IMR-90 (cell line): ENCODE data around the gene PIGU. TPM values are rescaled to one million over a fixed set of nuclear protein-coding genes. Genes with fewer than 3 reads are reported as not detected.

ENCODE experiments used
- ATAC-seq: fragments of 200-7000 bp; cut with Tn5 transposase; 2 replicates; pipeline ENCODE4 v1.9.1; 2020; ENCODE audit warnings: low read depth, mild to moderate bottlenecking, moderate library complexity
- BruUV-seq: library from RNA; stranded (reverse); fragments of 400-500 nt; replicated peaks from 2 replicates; lab custom pipeline; 2021; lab: Mats Ljungman, UMichigan
- CTCF ChIA-PET: fragments of 300-600 bp; formaldehyde crosslinking; extraction: SDS; loops from one replicate; lab custom pipeline; 2021; ENCODE audit warnings: antibody characterized with exemption; lab: Yijun Ruan, JAX
- POLR2A ChIA-PET: fragments of 300-600 bp; sonication (Branson Sonifier 250); formaldehyde crosslinking; loops from one replicate; lab custom pipeline; 2022; ENCODE audit warnings: antibody characterized with exemption; ENCODE audit not compliant: unreplicated experiment; lab: Charles Lee
- DNase-seq: peaks from one replicate; pipeline ENCODE4 v3.0.0; 2013
- H2AFZ ChIP-seq: replicated peaks from 2 replicates; pipeline ENCODE3; 2013; ENCODE audit warnings: low read length, mild to moderate bottlenecking; ENCODE audit not compliant: poor library complexity
- H2AK5ac ChIP-seq: 2 replicates; pipeline ENCODE4 v1.6.1; 2013; ENCODE audit warnings: low read depth, low read length, inconsistent platforms
- H2AK9ac ChIP-seq: replicated peaks from 2 replicates; pipeline ENCODE3; 2013; ENCODE audit warnings: mild to moderate bottlenecking, low read depth, low read length, moderate library complexity; ENCODE audit not compliant: poor library complexity
- H2BK120ac ChIP-seq: 2 replicates; pipeline ENCODE4 v1.6.1; 2013; ENCODE audit warnings: low read depth, low read length, inconsistent platforms
- H2BK15ac ChIP-seq: 3 replicates; pipeline ENCODE4 v1.6.1; 2013; ENCODE audit warnings: low read depth, low read length, inconsistent platforms
- H2BK20ac ChIP-seq: 2 replicates; pipeline ENCODE4 v1.6.1; 2013; ENCODE audit warnings: low read depth, mild to moderate bottlenecking, inconsistent platforms, low read length, moderate library complexity
- H2BK5ac ChIP-seq: 2 replicates; pipeline ENCODE4 v1.6.1; 2013; ENCODE audit warnings: mild to moderate bottlenecking, low read depth, low read length, inconsistent platforms; ENCODE audit not compliant: poor library complexity, severe bottlenecking
- H3K14ac ChIP-seq: replicated peaks from 2 replicates; pipeline ENCODE4 v1.6.1; 2013; ENCODE audit warnings: low read depth, low read length, inconsistent platforms
- H3K18ac ChIP-seq: 2 replicates; pipeline ENCODE4 v1.6.1; 2013; ENCODE audit warnings: low read depth, low read length, control low read depth
- H3K23ac ChIP-seq: 2 replicates; pipeline ENCODE4 v1.6.1; 2013; ENCODE audit warnings: low read depth, low read length, inconsistent platforms
- H3K27ac ChIP-seq: 2 replicates; pipeline ENCODE4 v1.5.1; 2013; ENCODE audit warnings: mild to moderate bottlenecking, control low read depth, low read length; ENCODE audit not compliant: insufficient read depth
- H3K27me3 ChIP-seq: 2 replicates; pipeline ENCODE4 v1.6.1; 2013; ENCODE audit warnings: low read length; ENCODE audit not compliant: control insufficient read depth, insufficient read depth
- H3K36me3 ChIP-seq: 2 replicates; pipeline ENCODE4 v1.6.1; 2013; ENCODE audit warnings: low read length, mixed read lengths; ENCODE audit not compliant: control insufficient read depth, insufficient read depth
- H3K4ac ChIP-seq: 2 replicates; pipeline ENCODE4 v1.6.1; 2013; ENCODE audit warnings: low read depth, low read length, inconsistent platforms
- H3K4me1 ChIP-seq: 2 replicates; pipeline ENCODE4 v1.6.1; 2013; ENCODE audit warnings: low read length, mixed read lengths; ENCODE audit not compliant: control insufficient read depth, insufficient read depth
- H3K4me2 ChIP-seq: 2 replicates; pipeline ENCODE4 v1.6.1; 2013; ENCODE audit warnings: low read depth, mild to moderate bottlenecking, control low read depth, low read length, moderate library complexity
- H3K4me3 ChIP-seq: 2 replicates; pipeline ENCODE4 v1.5.1; 2013; ENCODE audit warnings: low read depth, mild to moderate bottlenecking, control low read depth, low read length, moderate library complexity; ENCODE audit not compliant: insufficient read depth
- H3K56ac ChIP-seq: 2 replicates; pipeline ENCODE4 v1.6.1; 2013; ENCODE audit warnings: low read length, inconsistent platforms; ENCODE audit not compliant: insufficient read depth; ENCODE audit errors: extremely low read depth
- H3K79me1 ChIP-seq, 2 experiments: 2 replicates each; pipeline ENCODE4 v1.6.1; 2013; ENCODE audit warnings: low read length in 2 of 2, inconsistent platforms in 1 of 2, low read depth in 1 of 2
- H3K9ac ChIP-seq: 2 replicates; pipeline ENCODE4 v1.6.1; 2013; ENCODE audit warnings: low read depth, low read length, control low read depth
- H3K9me1 ChIP-seq: 2 replicates; pipeline ENCODE4 v1.6.1; 2013; ENCODE audit warnings: low read length, inconsistent platforms; ENCODE audit not compliant: insufficient read depth
- H3K9me3 ChIP-seq: 2 replicates; pipeline ENCODE4 v1.6.1; 2013; ENCODE audit warnings: low read length; ENCODE audit not compliant: control insufficient read depth, insufficient read depth
- H4K20me1 ChIP-seq: 2 replicates; pipeline ENCODE4 v1.6.1; 2013; ENCODE audit warnings: low read length, inconsistent platforms; ENCODE audit not compliant: insufficient read depth
- H4K5ac ChIP-seq: 2 replicates; pipeline ENCODE4 v1.6.1; 2013; ENCODE audit warnings: mild to moderate bottlenecking, low read depth, low read length, control low read depth
- H4K8ac ChIP-seq, 2 experiments: 2 replicates each; pipeline ENCODE4 v1.6.1; 2013; ENCODE audit warnings: low read depth in 2 of 2, low read length in 2 of 2, control low read depth in 1 of 2, inconsistent platforms in 1 of 2
- H4K91ac ChIP-seq: 2 replicates; pipeline ENCODE4 v1.6.1; 2013; ENCODE audit warnings: low read depth, low read length, inconsistent platforms; ENCODE audit not compliant: insufficient read depth
- CEBPB ChIP-seq: IDR thresholded peaks from 2 replicates; pipeline ENCODE4 v1.6.1; 2012; ENCODE audit warnings: low read depth, low read length, improper control_type of control experiment
- WGBS, 2 experiments: methylation state at CpG; one replicate each; pipeline versions ENCODE4 v1.1.5 to v1.1.7; 2013; ENCODE audit warnings: missing lambda C conversion rate in 2 of 2; ENCODE audit not compliant: insufficient read length in 1 of 2; ENCODE audit errors: extremely low coverage in 2 of 2; 5-methylcytosine and 5-hydroxymethylcytosine counted together
- dilution Hi-C: fragments of 300-500 bp; cut with HindIII; formaldehyde crosslinking; loops from one replicate; pipeline ENCODE4 v1.14.3; 2018; ENCODE audit warnings: low sequenced_read_pairs; ENCODE audit not compliant: unreplicated experiment
- in situ Hi-C: fragments of 300-500 bp; cut with MboI; formaldehyde crosslinking; loops from 3 replicates; pipeline ENCODE4 v1.14.3; 2019; ENCODE audit warnings: low sequenced_read_pairs, inconsistent platforms, mixed read lengths
- intact Hi-C: fragments of 100-400 bp; cut with micrococcal nuclease; formaldehyde crosslinking; loops from 2 replicates; pipeline ENCODE4 v1.10.0; 2022
- polyA plus RNA-seq, 3 experiments: library from polyadenylated mRNA; depleted of rRNA; stranded (reverse); fragments of >200 nt; gene quantifications; 2 replicates each; pipeline ENCODE4 v1.2.3, GENCODE V29; 2012; ENCODE audit warnings: low replicate concordance in 1 of 3
- total RNA-seq: library from RNA; depleted of rRNA; stranded (reverse); fragments of >200 nt; gene quantifications from 2 replicates; pipeline ENCODE4 v1.2.3, GENCODE V29; 2012

PIGU gene
- total and polyA plus RNA-seq, 2 of the 4 experiments (the other 2 are of a cell fraction) = 11.1 to 31.1 TPM

DNA sequence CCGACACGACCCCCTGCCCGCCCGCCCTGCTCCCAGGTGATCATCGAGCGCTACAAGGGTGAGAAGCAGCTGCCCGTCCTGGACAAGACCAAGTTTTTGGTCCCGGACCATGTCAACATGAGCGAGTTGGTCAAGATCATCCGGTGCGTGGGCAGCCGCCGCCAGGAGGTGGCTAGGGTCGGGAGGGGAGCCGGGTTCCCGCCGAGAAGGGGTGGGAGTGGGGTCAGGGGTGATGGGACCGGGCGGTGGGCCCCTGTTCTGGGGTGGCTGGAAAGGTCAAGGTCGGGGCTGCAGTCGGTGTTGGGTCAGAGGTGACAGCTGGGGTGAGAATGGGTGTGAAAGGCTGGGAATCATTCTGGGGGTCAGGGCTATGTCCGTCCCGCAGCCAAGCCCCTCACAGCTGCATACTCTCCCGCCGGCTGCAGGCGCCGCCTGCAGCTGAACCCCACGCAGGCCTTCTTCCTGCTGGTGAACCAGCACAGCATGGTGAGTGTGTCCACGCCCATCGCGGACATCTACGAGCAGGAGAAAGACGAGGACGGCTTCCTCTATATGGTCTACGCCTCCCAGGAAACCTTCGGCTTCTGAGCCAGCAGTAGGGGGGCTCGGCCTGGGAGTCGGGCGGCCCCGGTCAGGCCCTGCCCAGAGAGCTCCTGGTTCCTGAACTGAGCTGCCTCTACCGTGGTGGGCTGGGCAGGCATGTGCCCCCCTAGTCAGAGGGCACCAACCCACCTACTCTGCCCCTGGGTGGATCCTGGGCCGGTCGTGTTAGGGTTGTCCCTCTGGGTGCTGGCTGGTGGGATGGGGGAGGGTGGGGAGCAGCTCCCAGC is 117.4 kb downstream of the PIGU start:
- no TSS peak for BruUV-seq
- ChIA-PET POLR2A (no interaction called here), CTCF (no interaction called here)
- Histone ChIP-seq H2AK9ac (peak overlapping the region; percentile 68), H2BK5ac (no peak overlapping the region), H3K18ac (no peak overlapping the region), H2BK120ac (no peak overlapping the region), H4K91ac (no peak overlapping the region), H2BK15ac (no peak overlapping the region), H3K14ac (peak overlapping the region; percentile 74), H3K27ac (no peak overlapping the region), H3K4me3 (peak overlapping the region; percentile 76), H2AFZ (peak overlapping the region; percentile 96), H3K27me3 (no peaks in the 10 kb centered on the region), H4K8ac (peak overlapping the region in 1 of 2 experiments; percentile 46; a peak in 2 of 4 replicates), H3K4me2 (peak overlapping the region; percentile 74), H3K23ac (no peak overlapping the region), H2BK20ac (no peak overlapping the region), H2AK5ac (peak overlapping the region; percentile 80; the same call in 1 of the 2 replicates), H4K20me1 (no peaks in the 10 kb centered on the region), H4K5ac (no peak overlapping the region), H3K9me1 (0 out of 2 replicates have a peak, but pooled peaks cover 3% of the 10 kb centered on the region), H3K56ac (no peak overlapping the region), H3K4ac (no peak overlapping the region), H3K4me1 (peaks cover 2% of the 10 kb centered on the region; the same call in 1 of the 2 replicates), H3K9ac (0 out of 2 replicates have a peak overlapping the region, but pooled peaks have one; percentile 39), H3K36me3 (peaks cover 3% of the 10 kb centered on the region; the same call in 1 of the 2 replicates), H3K9me3 (no peaks in the 10 kb centered on the region), H3K79me1 (peaks cover 0 to 13% of the 10 kb centered on the region in 2 experiments; a peak in 2 of 4 replicates)
- intact Hi-C loops = loop anchor here (5.0 kb wide), 1 partner anchor 143 kb away; the partner anchor contains the start of gene TP53INP2
- 62% methylated on average over 14 of the region's 43 CpGs; no CpG with 5 or more reads in 1 of the 2 experiments for WGBS, 2 experiments
- in situ Hi-C loops = no loop called here
- no peak for TF ChIP-seq CEBPB
- dilution Hi-C loops = no loop called here
- ATAC-seq (peak; percentile 1; the same call in 1 of the 2 replicates), DNase-seq (no peak)
